OCI-LY3 (cell line): ENCODE measurements around the gene C3orf80.
"Not testable (repeated sequence)": the region's sequence is repeated elsewhere in the genome, so short reads cannot be mapped to it uniquely, and the experiment has no call there.

Source experiments
- H2AFZ ChIP-seq: fragments of 200-600, 300-600 bp; shearing (Covaris generic); 2 replicates; pipeline ENCODE4 v1.6.0; 2014; ENCODE audit warnings: antibody characterized with exemption, low read depth, low read length
- H3K27ac ChIP-seq: fragments of 200-600, 300-600 bp; sonication (generic); 2 replicates; pipeline ENCODE4 v1.5.1; 2014; ENCODE audit warnings: mild to moderate bottlenecking, low read length, moderate library complexity, mixed read lengths
- H3K27me3 ChIP-seq: fragments of 200-600, 300-600 bp; sonication (generic); 2 replicates; pipeline ENCODE4 v1.6.1; 2014; ENCODE audit warnings: low read depth, low read length, mixed read lengths
- H3K36me3 ChIP-seq: fragments of 200-600, 300-600 bp; sonication (generic); replicated peaks from 2 replicates; pipeline ENCODE3; 2014; ENCODE audit warnings: low read depth, low read length, mixed read lengths
- H3K4me1 ChIP-seq: fragments of 300-600, 200-600 bp; sonication (generic); 2 replicates; pipeline ENCODE4 v1.6.1; 2014; ENCODE audit warnings: low read length, mixed read lengths
- H3K4me2 ChIP-seq: fragments of 200-600, 300-600 bp; sonication (generic); 2 replicates; pipeline ENCODE4 v1.6.1; 2014; ENCODE audit warnings: low read length, mixed read lengths
- H3K4me3 ChIP-seq: fragments of 300-600, 200-600 bp; sonication (generic); 2 replicates; pipeline ENCODE4 v1.5.1; 2014; ENCODE audit warnings: antibody characterized with exemption, mild to moderate bottlenecking, low read length, moderate library complexity
- H3K79me2 ChIP-seq: fragments of 300-600, 200-600 bp; shearing (Covaris generic); 2 replicates; pipeline ENCODE4 v1.6.1; 2014; ENCODE audit warnings: mild to moderate bottlenecking, low read length, mixed read lengths
- H3K9ac ChIP-seq: fragments of 300-600, 200-600 bp; shearing (Covaris generic); 2 replicates; pipeline ENCODE4 v1.6.0; 2014; ENCODE audit warnings: mild to moderate bottlenecking, low read length, moderate library complexity
- H3K9me3 ChIP-seq: fragments of 200-600, 300-600 bp; shearing (Covaris generic); 2 replicates; pipeline ENCODE4 v1.6.1; 2014; ENCODE audit warnings: low read length, mixed read lengths; ENCODE audit not compliant: insufficient read depth
- H4K20me1 ChIP-seq: fragments of 200-600, 300-600 bp; sonication (generic); 2 replicates; pipeline ENCODE4 v1.6.1; 2016; ENCODE audit warnings: low read length, mixed read lengths; ENCODE audit not compliant: insufficient read depth
- EZH2phosphoT487 ChIP-seq: fragments of 200-600 bp; shearing (Covaris generic); IDR thresholded peaks from 2 replicates; pipeline ENCODE4 v1.6.1; 2018; ENCODE audit warnings: antibody characterized with exemption, mixed run types, low read depth
- TF ChIP-seq, protein P1 (sequence below): fragments of 200-600, 300-600 bp; sonication (generic); IDR thresholded peaks from 2 replicates; pipeline ENCODE4 v1.5.1; 2014; ENCODE audit warnings: antibody characterized with exemption, low read length, low read depth

C3orf80 gene

GRCh38 chr3:160195106-160195505, 30.1 kb upstream of the C3orf80 start:
- Histone ChIP-seq H2AFZ (no peak overlapping the region), H3K27me3 (no peaks in the 10 kb centered on the region), H3K4me1 (peaks cover 9% of the 10 kb centered on the region), H3K4me3 (no peak overlapping the region), H3K4me2 (no peak overlapping the region), H4K20me1 (no peaks in the 10 kb centered on the region), H3K36me3 (no peaks in the 10 kb centered on the region), H3K27ac (no peak overlapping the region), H3K9me3 (no peaks in the 10 kb centered on the region), H3K79me2 (no peaks in the 10 kb centered on the region), H3K9ac (no peak overlapping the region)
- no peak for TF ChIP-seq EZH2phosphoT487
- TF ChIP-seq, protein P1, sequence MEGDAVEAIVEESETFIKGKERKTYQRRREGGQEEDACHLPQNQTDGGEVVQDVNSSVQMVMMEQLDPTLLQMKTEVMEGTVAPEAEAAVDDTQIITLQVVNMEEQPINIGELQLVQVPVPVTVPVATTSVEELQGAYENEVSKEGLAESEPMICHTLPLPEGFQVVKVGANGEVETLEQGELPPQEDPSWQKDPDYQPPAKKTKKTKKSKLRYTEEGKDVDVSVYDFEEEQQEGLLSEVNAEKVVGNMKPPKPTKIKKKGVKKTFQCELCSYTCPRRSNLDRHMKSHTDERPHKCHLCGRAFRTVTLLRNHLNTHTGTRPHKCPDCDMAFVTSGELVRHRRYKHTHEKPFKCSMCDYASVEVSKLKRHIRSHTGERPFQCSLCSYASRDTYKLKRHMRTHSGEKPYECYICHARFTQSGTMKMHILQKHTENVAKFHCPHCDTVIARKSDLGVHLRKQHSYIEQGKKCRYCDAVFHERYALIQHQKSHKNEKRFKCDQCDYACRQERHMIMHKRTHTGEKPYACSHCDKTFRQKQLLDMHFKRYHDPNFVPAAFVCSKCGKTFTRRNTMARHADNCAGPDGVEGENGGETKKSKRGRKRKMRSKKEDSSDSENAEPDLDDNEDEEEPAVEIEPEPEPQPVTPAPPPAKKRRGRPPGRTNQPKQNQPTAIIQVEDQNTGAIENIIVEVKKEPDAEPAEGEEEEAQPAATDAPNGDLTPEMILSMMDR: no peak

DNA sequence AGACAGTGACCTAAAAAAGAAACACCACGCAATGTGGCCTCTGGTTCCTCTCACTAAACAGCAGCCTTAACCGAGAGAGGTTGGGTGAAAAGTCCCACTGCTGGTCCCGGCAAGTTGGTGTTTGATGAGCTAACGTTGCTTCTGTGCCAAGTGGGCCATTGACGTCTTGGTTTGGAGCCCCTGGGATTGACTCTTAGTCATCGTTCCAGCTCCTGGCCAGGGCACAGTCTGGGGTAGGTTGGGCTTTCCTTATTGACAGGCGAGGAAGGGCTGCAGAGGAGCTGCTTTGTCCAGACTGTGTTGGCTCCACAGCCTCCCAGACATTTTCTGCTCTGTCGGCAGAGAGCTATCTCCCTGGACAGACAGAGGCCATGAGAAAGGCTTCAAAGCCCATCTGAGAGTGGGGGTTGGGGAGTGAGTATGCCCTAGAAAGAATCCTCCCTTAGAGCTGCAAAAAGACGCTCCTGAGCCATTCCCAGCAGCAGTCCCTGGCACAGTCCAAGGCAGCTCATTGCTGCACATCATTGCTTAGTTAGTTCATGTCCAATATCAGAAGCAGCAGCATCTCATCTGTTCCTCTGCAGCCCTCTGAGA, 28.6 kb upstream of the C3orf80 start:
- H3K4me3 ChIP-seq: no peak overlapping the region
- no peak overlapping the region for H3K27ac ChIP-seq
- no peaks in the 10 kb centered on the region for H4K20me1 ChIP-seq
- H3K9ac ChIP-seq: no peak overlapping the region
- H3K36me3 ChIP-seq: no peaks in the 10 kb centered on the region
- TF ChIP-seq EZH2phosphoT487: no peak
- TF ChIP-seq, protein P1: no peak
- H3K79me2 ChIP-seq: no peaks in the 10 kb centered on the region
- no peak overlapping the region for H2AFZ ChIP-seq
- H3K27me3 ChIP-seq: no peaks in the 10 kb centered on the region
- H3K4me2 ChIP-seq: no peak overlapping the region
- H3K4me1 ChIP-seq: peaks cover 9% of the 10 kb centered on the region
- H3K9me3 ChIP-seq: no peaks in the 10 kb centered on the region

- peaks cover 9% of the 10 kb centered on the region for H3K4me1 ChIP-seq
- H3K27me3 ChIP-seq: no peaks in the 10 kb centered on the region
- no peak overlapping the region for H3K9ac ChIP-seq
- H3K36me3 ChIP-seq: no peaks in the 10 kb centered on the region
- TF ChIP-seq, protein P1: no peak
- no peak for TF ChIP-seq EZH2phosphoT487
- no peak overlapping the region for H2AFZ ChIP-seq
- no peak overlapping the region for H3K4me3 ChIP-seq
- H3K79me2 ChIP-seq: no peaks in the 10 kb centered on the region
- H4K20me1 ChIP-seq: no peaks in the 10 kb centered on the region
- no peak overlapping the region for H3K27ac ChIP-seq
- no peak overlapping the region for H3K4me2 ChIP-seq
- no peaks in the 10 kb centered on the region for H3K9me3 ChIP-seq
Measured at GRCh38 chr3:160199108-160199507, 26.1 kb upstream of the C3orf80 start.

- H3K79me2 ChIP-seq: no peaks in the 10 kb centered on the region
- H3K4me3 ChIP-seq: no peak overlapping the region
- TF ChIP-seq EZH2phosphoT487: no peak
- TF ChIP-seq, protein P1: no peak
- no peak overlapping the region for H3K9ac ChIP-seq
- no peak overlapping the region for H3K27ac ChIP-seq
- H3K4me2 ChIP-seq: no peak overlapping the region
- H3K4me1 ChIP-seq: no peaks in the 10 kb centered on the region
- H4K20me1 ChIP-seq: no peaks in the 10 kb centered on the region
- no peak overlapping the region for H2AFZ ChIP-seq
- no peaks in the 10 kb centered on the region for H3K36me3 ChIP-seq
- H3K27me3 ChIP-seq: no peaks in the 10 kb centered on the region
- no peaks in the 10 kb centered on the region for H3K9me3 ChIP-seq
Measured at GRCh38 chr3:160200353-160200752, 24.9 kb upstream of the C3orf80 start.

- not testable (repeated sequence) for H3K4me2 ChIP-seq, H3K9ac ChIP-seq, H3K36me3 ChIP-seq, H3K79me2 ChIP-seq, H3K4me3 ChIP-seq, H3K27ac ChIP-seq, H3K4me1 ChIP-seq, H2AFZ ChIP-seq, H4K20me1 ChIP-seq, H3K9me3 ChIP-seq, H3K27me3 ChIP-seq
Measured at GRCh38 chr3:160204396-160205011, 20.7 kb upstream of the C3orf80 start.
